ENCODE data around the gene ANO6. TPM values are rescaled to one million over a fixed set of nuclear protein-coding genes. Genes with fewer than 3 reads are reported as not detected.
A peak's percentile ranks its signal among the peaks of the same experiment; 100 is the strongest.

Gene ANO6
- total and polyA plus RNA-seq, 2 of the 4 experiments (the other 2 are of a cell fraction) = 21.6 to 41.0 TPM

DNA sequence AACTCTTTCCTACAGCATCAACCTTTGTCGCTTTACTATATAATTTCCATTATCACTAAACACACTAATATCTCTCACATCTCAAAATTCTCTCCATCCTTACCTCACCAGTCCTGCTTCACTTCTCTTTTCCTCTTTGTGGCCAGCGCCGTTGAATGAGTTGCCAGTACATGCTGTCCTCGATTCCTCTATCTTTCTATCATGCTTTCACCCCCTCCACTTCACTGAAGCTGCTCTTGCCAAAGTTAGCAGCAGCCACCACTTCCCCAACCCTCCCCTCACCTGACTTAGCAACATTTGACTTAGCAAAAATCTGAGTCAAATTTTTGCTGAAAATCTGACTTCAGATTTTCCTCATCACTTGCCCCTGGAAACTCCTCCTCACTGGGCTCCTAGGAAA lies 210.4 kb downstream of the ANO6 start:
- in situ Hi-C loops (cut with MboI; ENCODE audit: low sequenced_read_pairs) = no loop called here
- peak overlapping the region; percentile 52; the same call in 1 of the 2 replicates for H2BK20ac ChIP-seq (ENCODE audit: low read depth, low read length)
- H4K5ac ChIP-seq (ENCODE audit: low read depth, low read length) = no peak overlapping the region
- H3K56ac ChIP-seq (ENCODE audit: extremely low read depth, insufficient read depth, low read length) = no peak overlapping the region
- no peak overlapping the region for H3K14ac ChIP-seq (replicated peaks; ENCODE audit: low read depth, low read length)
- H4K8ac ChIP-seq (ENCODE audit: low read depth in 2 of 2, low read length in 2 of 2) = no peak overlapping the region
- H3K23ac ChIP-seq (ENCODE audit: low read depth, low read length) = no peak overlapping the region
- DNase-seq (no peak), ATAC-seq (ENCODE audit: low read depth) (no peak)
- H3K27me3 ChIP-seq (ENCODE audit: control insufficient read depth, insufficient read depth, low read length) = no peaks in the 10 kb centered on the region
- no peak overlapping the region for H3K4me2 ChIP-seq (ENCODE audit: low read depth, low read length)
- no peaks in the 10 kb centered on the region for H3K4me1 ChIP-seq (ENCODE audit: control insufficient read depth, insufficient read depth, low read length)
- H3K4me3 ChIP-seq (ENCODE audit: insufficient read depth, low read depth, low read length) = no peak overlapping the region
- peaks cover 13% of the 10 kb centered on the region for H3K36me3 ChIP-seq (ENCODE audit: control insufficient read depth, insufficient read depth, low read length)
- ChIA-PET CTCF (no interaction called here), POLR2A (ENCODE audit: unreplicated experiment) (no interaction called here)
- peaks cover 2% of the 10 kb centered on the region for H3K9me1 ChIP-seq (ENCODE audit: insufficient read depth, low read length)
- H3K27ac ChIP-seq (ENCODE audit: insufficient read depth, low read length) = no peak overlapping the region
- no peak overlapping the region for H2BK5ac ChIP-seq (ENCODE audit: low read depth, low read length, poor library complexity, severe bottlenecking)
- TF ChIP-seq, protein P1, sequence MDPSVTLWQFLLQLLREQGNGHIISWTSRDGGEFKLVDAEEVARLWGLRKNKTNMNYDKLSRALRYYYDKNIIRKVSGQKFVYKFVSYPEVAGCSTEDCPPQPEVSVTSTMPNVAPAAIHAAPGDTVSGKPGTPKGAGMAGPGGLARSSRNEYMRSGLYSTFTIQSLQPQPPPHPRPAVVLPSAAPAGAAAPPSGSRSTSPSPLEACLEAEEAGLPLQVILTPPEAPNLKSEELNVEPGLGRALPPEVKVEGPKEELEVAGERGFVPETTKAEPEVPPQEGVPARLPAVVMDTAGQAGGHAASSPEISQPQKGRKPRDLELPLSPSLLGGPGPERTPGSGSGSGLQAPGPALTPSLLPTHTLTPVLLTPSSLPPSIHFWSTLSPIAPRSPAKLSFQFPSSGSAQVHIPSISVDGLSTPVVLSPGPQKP (IDR thresholded peaks at IDR 0.05; ENCODE audit: borderline replicate concordance, low read depth, low read length) = no peak
- TF ChIP-seq MAFK (IDR thresholded peaks at IDR 0.05; ENCODE audit: low read depth, low read length) (no peak), MAZ (IDR thresholded peaks at IDR 0.05; ENCODE audit: borderline replicate concordance, low read depth, low read length) (no peak), FOS (IDR thresholded peaks at IDR 0.05; ENCODE audit: low read depth, low read length) (no peak), RCOR1 (IDR thresholded peaks at IDR 0.05; ENCODE audit: insufficient replicate concordance, low read length) (no peak), POLR2A (IDR thresholded peaks at IDR 0.05; ENCODE audit: low read depth, low read length) (no peak), NFE2L2 (IDR thresholded peaks at IDR 0.05; ENCODE audit: low read depth, low read length) (no peak), SMC3 (IDR thresholded peaks at IDR 0.05; ENCODE audit: low read depth, low read length) (no peak), BHLHE40 (IDR thresholded peaks at IDR 0.05; ENCODE audit: low read depth, low read length) (no peak), CEBPB (IDR thresholded peaks at IDR 0.05; ENCODE audit: low read depth, low read length) (no peak), CHD1 (IDR thresholded peaks at IDR 0.05; ENCODE audit: low read depth, low read length) (no peak), MXI1 (IDR thresholded peaks at IDR 0.05; ENCODE audit: borderline replicate concordance, low read depth, low read length) (no peak), RFX5 (IDR thresholded peaks at IDR 0.05; ENCODE audit: low read depth, low read length) (no peak), RAD21 (IDR thresholded peaks at IDR 0.05; ENCODE audit: low read length) (no peak)
- TF ChIP-seq, protein P2, sequence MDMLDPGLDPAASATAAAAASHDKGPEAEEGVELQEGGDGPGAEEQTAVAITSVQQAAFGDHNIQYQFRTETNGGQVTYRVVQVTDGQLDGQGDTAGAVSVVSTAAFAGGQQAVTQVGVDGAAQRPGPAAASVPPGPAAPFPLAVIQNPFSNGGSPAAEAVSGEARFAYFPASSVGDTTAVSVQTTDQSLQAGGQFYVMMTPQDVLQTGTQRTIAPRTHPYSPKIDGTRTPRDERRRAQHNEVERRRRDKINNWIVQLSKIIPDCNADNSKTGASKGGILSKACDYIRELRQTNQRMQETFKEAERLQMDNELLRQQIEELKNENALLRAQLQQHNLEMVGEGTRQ (IDR thresholded peaks at IDR 0.05; ENCODE audit: low read depth, low read length) = no peak
- TF ChIP-seq, protein P3, sequence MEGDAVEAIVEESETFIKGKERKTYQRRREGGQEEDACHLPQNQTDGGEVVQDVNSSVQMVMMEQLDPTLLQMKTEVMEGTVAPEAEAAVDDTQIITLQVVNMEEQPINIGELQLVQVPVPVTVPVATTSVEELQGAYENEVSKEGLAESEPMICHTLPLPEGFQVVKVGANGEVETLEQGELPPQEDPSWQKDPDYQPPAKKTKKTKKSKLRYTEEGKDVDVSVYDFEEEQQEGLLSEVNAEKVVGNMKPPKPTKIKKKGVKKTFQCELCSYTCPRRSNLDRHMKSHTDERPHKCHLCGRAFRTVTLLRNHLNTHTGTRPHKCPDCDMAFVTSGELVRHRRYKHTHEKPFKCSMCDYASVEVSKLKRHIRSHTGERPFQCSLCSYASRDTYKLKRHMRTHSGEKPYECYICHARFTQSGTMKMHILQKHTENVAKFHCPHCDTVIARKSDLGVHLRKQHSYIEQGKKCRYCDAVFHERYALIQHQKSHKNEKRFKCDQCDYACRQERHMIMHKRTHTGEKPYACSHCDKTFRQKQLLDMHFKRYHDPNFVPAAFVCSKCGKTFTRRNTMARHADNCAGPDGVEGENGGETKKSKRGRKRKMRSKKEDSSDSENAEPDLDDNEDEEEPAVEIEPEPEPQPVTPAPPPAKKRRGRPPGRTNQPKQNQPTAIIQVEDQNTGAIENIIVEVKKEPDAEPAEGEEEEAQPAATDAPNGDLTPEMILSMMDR (conservative IDR thresholded peaks at IDR 0.05; ENCODE audit: low read depth, low read length) = no peak
- H3K4ac ChIP-seq (ENCODE audit: low read depth, low read length) = no peak overlapping the region
- no peaks in the 10 kb centered on the region for H3K9me3 ChIP-seq (ENCODE audit: control insufficient read depth, insufficient read depth, low read length)
- dilution Hi-C loops (cut with HindIII; ENCODE audit: low sequenced_read_pairs, unreplicated experiment) = no loop called here
- no peaks in the 10 kb centered on the region for H4K20me1 ChIP-seq (ENCODE audit: insufficient read depth, low read length)
- H3K79me1 ChIP-seq (ENCODE audit: low read depth in 1 of 2, low read length in 2 of 2) = no peaks in the 10 kb centered on the region; a peak in 1 of 4 replicates
- no peak overlapping the region; the same call in 1 of the 2 replicates for H2AK5ac ChIP-seq (ENCODE audit: low read depth, low read length)
- no peak overlapping the region for H3K9ac ChIP-seq (ENCODE audit: low read depth, low read length)
- BruUV-seq (replicated peaks) = no TSS peak
- H3K18ac ChIP-seq (ENCODE audit: low read depth, low read length) = no peak overlapping the region
- H4K91ac ChIP-seq (ENCODE audit: insufficient read depth, low read depth, low read length) = no peak overlapping the region
- H2AFZ ChIP-seq (replicated peaks; ENCODE audit: low read length, poor library complexity) = no peak overlapping the region
- H2BK120ac ChIP-seq (ENCODE audit: low read depth, low read length) = no peak overlapping the region
- H2AK9ac ChIP-seq (replicated peaks; ENCODE audit: low read depth, low read length, poor library complexity) = no peak overlapping the region
- intact Hi-C loops (cut with micrococcal nuclease) = no loop called here
- H2BK15ac ChIP-seq (ENCODE audit: low read depth, low read length) = no peak overlapping the region
- 98 to 100% methylated on average over 1 to 4 of the region's 4 CpGs for WGBS, 2 experiments (ENCODE audit: extremely low coverage in 2 of 2, insufficient read length in 1 of 2)

All from IMR-90 (cell line).